Fibroblast of lung (primary cell): ENCODE results near the gene RAMAC. TPM values are rescaled to one million over a fixed set of nuclear protein-coding genes. Genes with fewer than 3 reads are reported as not detected.
"Not testable (repeated sequence)": the region's sequence is repeated elsewhere in the genome, so short reads cannot be mapped to it uniquely, and the experiment has no call there.

Source experiments
- DNase-seq, 2 donors: peaks; one replicate each; pipeline versions ENCODE4 v3.0.0 to v3.0.0-alpha.2; 2010; ENCODE audit warnings: low read depth in 2 of 2
- H2AFZ ChIP-seq: 2 replicates; pipeline ENCODE4 v1.5.1; 2012; ENCODE audit warnings: low read length, control low read depth, inconsistent platforms
- H3K27ac ChIP-seq: 2 replicates; pipeline ENCODE4 v1.5.1; 2011; ENCODE audit warnings: low read length, control low read depth; ENCODE audit not compliant: insufficient read depth
- H3K27me3 ChIP-seq: 2 replicates; pipeline ENCODE4 v1.5.1; 2011; ENCODE audit warnings: mild to moderate bottlenecking, low read length; ENCODE audit not compliant: control insufficient read depth, insufficient read depth
- H3K36me3 ChIP-seq: 2 replicates; pipeline ENCODE4 v1.5.1; 2011; ENCODE audit warnings: low read length; ENCODE audit not compliant: control insufficient read depth, insufficient read depth
- H3K4me1 ChIP-seq: 2 replicates; pipeline ENCODE4 v1.5.1; 2011; ENCODE audit warnings: low read length; ENCODE audit not compliant: control insufficient read depth, insufficient read depth; ENCODE audit errors: extremely low read depth
- H3K4me2 ChIP-seq: 2 replicates; pipeline ENCODE4 v1.5.1; 2011; ENCODE audit warnings: low read length, control low read depth; ENCODE audit not compliant: insufficient read depth; ENCODE audit errors: extremely low read depth
- H3K4me3 ChIP-seq, 4 experiments: fragments of 200-600 bp in 1 of 4; sonication (generic) in 1 of 4; replicated peaks in 1 of 4; 2 replicates each; pipeline ENCODE4 v1.5.1; 2011 to 2016; ENCODE audit warnings: low read length in 4 of 4, low read depth in 3 of 4, mild to moderate bottlenecking in 3 of 4, control low read depth in 2 of 4, inconsistent platforms in 1 of 4, mixed read lengths in 1 of 4; ENCODE audit not compliant: insufficient read depth in 1 of 4; ENCODE audit errors: control extremely low read depth in 1 of 4
- H3K79me2 ChIP-seq: 2 replicates; pipeline ENCODE4 v1.5.1; 2012; ENCODE audit warnings: mild to moderate bottlenecking, low read length, inconsistent platforms; ENCODE audit not compliant: control insufficient read depth, insufficient read depth
- H3K9ac ChIP-seq: 2 replicates; pipeline ENCODE4 v1.5.1; 2011; ENCODE audit warnings: mild to moderate bottlenecking, low read length, control low read depth; ENCODE audit not compliant: insufficient read depth
- H3K9me3 ChIP-seq: 2 replicates; pipeline ENCODE4 v1.5.1; 2012; ENCODE audit warnings: low read depth, low read length; ENCODE audit not compliant: control insufficient read depth, insufficient read depth
- H4K20me1 ChIP-seq: 2 replicates; pipeline ENCODE4 v1.5.1; 2011; ENCODE audit warnings: low read length; ENCODE audit not compliant: control insufficient read depth, insufficient read depth; ENCODE audit errors: extremely low read depth
- EZH2 ChIP-seq: IDR thresholded peaks from 2 replicates; pipeline ENCODE4 v1.5.1; 2012; ENCODE audit warnings: low read length, control low read depth, mild to moderate bottlenecking; ENCODE audit errors: missing control alignments
- polyA plus RNA-seq, 2 donors: library from polyadenylated mRNA; depleted of rRNA in 1 of 2; stranded (reverse) in 1 of 2; unstranded in 1 of 2; fragments of >200 nt; gene quantifications; 2 replicates each; pipeline ENCODE4 v1.2.1, GENCODE V29; 2011 to 2012; ENCODE audit warnings: missing spikeins in 1 of 2
- total RNA-seq: library from RNA; depleted of rRNA; stranded (reverse); fragments of >200 nt; gene quantifications from 2 replicates; pipeline ENCODE4 v1.2.1, GENCODE V29; 2014
- TF ChIP-seq, protein P1 (sequence below), 2 donors: IDR thresholded peaks in 1 of 2; conservative IDR thresholded peaks in 1 of 2; 1 replicate in 1 of 2; 2 replicates in 1 of 2; pipeline ENCODE4 v1.5.1; 2011 to 2012; ENCODE audit warnings: low read length in 2 of 2, control low read depth in 1 of 2, inconsistent platforms in 1 of 2, low read depth in 1 of 2, mild to moderate bottlenecking in 1 of 2

The RAMAC gene
- total and polyA plus RNA-seq, 2 donors (not counting 1 experiment from before 2014, with no cell fraction given): 26.6 to 34.3 TPM

DNA sequence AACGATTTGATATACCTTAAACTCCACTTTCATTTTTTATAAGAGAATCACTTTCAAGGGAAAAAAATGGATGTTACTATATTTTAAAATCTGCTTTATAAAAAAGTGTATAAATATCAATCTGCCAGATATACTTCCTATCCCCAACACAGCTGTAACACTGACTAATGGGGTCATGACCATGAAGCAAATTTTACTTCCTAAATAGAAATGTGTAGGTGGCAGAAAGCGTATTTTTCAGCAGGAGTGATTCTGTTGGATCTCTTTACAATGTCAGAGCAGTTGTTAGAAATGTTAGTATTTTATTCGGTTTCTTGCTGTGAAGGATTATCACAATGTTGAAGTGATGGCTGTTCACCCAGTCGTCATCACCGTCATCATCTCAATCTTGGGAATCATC, 30.9 kb downstream of the RAMAC start:
- no peaks in the 10 kb centered on the region for H3K79me2 ChIP-seq
- H3K36me3 ChIP-seq: peaks cover 5% of the 10 kb centered on the region
- H3K4me3 ChIP-seq: no peak overlapping the region
- H3K9me3 ChIP-seq: no peaks in the 10 kb centered on the region
- peaks cover under 1% of the 10 kb centered on the region for H3K4me1 ChIP-seq
- no peak overlapping the region for H3K27ac ChIP-seq
- H3K27me3 ChIP-seq: no peaks in the 10 kb centered on the region
- no peak overlapping the region for H3K4me2 ChIP-seq
- no peak for DNase-seq
- H2AFZ ChIP-seq: no peak overlapping the region
- TF ChIP-seq, protein P1, sequence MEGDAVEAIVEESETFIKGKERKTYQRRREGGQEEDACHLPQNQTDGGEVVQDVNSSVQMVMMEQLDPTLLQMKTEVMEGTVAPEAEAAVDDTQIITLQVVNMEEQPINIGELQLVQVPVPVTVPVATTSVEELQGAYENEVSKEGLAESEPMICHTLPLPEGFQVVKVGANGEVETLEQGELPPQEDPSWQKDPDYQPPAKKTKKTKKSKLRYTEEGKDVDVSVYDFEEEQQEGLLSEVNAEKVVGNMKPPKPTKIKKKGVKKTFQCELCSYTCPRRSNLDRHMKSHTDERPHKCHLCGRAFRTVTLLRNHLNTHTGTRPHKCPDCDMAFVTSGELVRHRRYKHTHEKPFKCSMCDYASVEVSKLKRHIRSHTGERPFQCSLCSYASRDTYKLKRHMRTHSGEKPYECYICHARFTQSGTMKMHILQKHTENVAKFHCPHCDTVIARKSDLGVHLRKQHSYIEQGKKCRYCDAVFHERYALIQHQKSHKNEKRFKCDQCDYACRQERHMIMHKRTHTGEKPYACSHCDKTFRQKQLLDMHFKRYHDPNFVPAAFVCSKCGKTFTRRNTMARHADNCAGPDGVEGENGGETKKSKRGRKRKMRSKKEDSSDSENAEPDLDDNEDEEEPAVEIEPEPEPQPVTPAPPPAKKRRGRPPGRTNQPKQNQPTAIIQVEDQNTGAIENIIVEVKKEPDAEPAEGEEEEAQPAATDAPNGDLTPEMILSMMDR (conservative IDR thresholded peaks at IDR 0.05 in 1 of 2, IDR thresholded peaks at IDR 0.05 in 1 of 2; ENCODE audit: low read depth in 1 of 2, low read length in 2 of 2): no peak
- TF ChIP-seq EZH2: no peak
- H3K9ac ChIP-seq: no peak overlapping the region
- no peaks in the 10 kb centered on the region for H4K20me1 ChIP-seq

DNA sequence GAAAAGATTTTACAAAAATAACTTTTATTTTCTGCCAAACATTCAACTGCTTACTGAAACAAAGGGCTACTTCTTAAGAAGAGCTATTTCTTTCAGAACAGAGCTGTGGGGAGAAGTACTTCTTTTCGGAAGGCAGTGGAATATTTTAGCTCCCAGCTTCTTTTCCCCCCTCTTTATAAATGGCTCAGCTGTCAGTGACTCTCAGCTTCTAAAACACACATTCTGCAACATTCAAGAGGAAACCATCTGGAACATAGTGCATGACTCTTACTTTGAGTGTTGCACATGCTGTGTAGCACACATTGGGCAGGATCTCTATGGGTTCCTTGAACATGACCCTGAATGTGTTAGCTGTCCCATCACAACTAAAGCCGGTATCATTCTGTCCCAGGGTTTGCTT, 32.4 kb downstream of the RAMAC start:
- no peaks in the 10 kb centered on the region for H3K27me3 ChIP-seq
- no peak overlapping the region for H3K9ac ChIP-seq
- DNase-seq: peak in 1 of 2 donors; percentile 16
- no peak for TF ChIP-seq EZH2
- TF ChIP-seq, protein P1 (conservative IDR thresholded peaks at IDR 0.05 in 1 of 2, IDR thresholded peaks at IDR 0.05 in 1 of 2; ENCODE audit: low read depth in 1 of 2, low read length in 2 of 2): no peak
- H3K4me3 ChIP-seq: no peak overlapping the region
- H4K20me1 ChIP-seq: no peaks in the 10 kb centered on the region
- H3K4me1 ChIP-seq: no peaks in the 10 kb centered on the region
- H3K27ac ChIP-seq: no peak overlapping the region
- no peak overlapping the region for H2AFZ ChIP-seq
- H3K36me3 ChIP-seq: peaks cover 5% of the 10 kb centered on the region
- no peaks in the 10 kb centered on the region for H3K9me3 ChIP-seq
- no peaks in the 10 kb centered on the region for H3K79me2 ChIP-seq
- no peak overlapping the region for H3K4me2 ChIP-seq

DNA sequence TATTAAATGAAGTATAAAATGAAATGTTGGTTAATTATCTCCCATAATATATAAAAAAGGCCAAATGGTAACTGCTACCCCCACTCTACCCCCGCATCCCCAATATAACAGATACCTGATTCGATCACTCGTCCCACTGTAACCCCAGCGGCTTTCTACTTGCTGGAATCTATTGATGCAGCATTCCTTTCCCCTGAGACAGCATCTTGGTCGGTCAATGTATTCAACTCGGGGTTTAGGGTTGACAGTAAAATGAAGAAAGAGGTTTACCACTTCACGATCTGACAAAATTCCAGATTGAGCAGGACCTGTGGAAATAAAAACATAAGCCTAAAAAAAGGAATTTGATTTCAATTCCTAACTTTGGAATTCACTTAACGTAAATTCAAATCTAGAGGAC, 44.0 kb downstream of the RAMAC start:
- H3K9me3 ChIP-seq: no peaks in the 10 kb centered on the region
- no peak overlapping the region for H3K4me2 ChIP-seq
- H3K27ac ChIP-seq: no peak overlapping the region
- H3K36me3 ChIP-seq: peaks cover 1% of the 10 kb centered on the region
- no peaks in the 10 kb centered on the region for H3K27me3 ChIP-seq
- H3K4me3 ChIP-seq: no peak overlapping the region
- peak; percentile 29 to 90 for DNase-seq
- no peaks in the 10 kb centered on the region for H3K4me1 ChIP-seq
- no peak overlapping the region for H2AFZ ChIP-seq
- TF ChIP-seq EZH2: no peak
- TF ChIP-seq, protein P1 (conservative IDR thresholded peaks at IDR 0.05 in 1 of 2, IDR thresholded peaks at IDR 0.05 in 1 of 2; ENCODE audit: low read depth in 1 of 2, low read length in 2 of 2): no peak
- H4K20me1 ChIP-seq: no peaks in the 10 kb centered on the region
- H3K79me2 ChIP-seq: peaks cover 17% of the 10 kb centered on the region
- H3K9ac ChIP-seq: no peak overlapping the region

DNA sequence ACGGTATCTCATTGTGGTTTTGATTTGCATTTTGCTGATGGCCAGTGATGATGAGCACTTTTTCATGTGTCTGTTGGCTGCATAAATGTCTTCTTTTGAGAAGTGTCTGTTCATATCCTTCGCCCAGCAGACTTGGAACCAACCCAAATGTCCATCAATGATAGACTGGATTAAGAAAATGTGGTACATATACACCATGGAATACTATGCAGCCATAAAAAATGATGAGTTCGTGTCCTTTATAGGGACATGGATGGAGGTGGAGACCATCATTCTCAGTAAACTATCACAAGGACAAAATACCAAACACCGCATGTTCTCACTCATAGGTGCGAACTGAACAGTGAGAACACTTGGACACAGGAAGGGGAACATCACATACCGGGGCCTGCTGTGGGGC, 45.2 kb downstream of the RAMAC start:
- H3K36me3 ChIP-seq, H3K4me3 ChIP-seq, DNase-seq, H3K27ac ChIP-seq, H3K4me1 ChIP-seq, H3K4me2 ChIP-seq, H3K9ac ChIP-seq, H3K27me3 ChIP-seq, H4K20me1 ChIP-seq, H3K9me3 ChIP-seq, H2AFZ ChIP-seq: not testable (repeated sequence)
- H3K79me2 ChIP-seq: peaks cover 22% of the 10 kb centered on the region
